DOHH2 (cell line): ENCODE measurements around the gene HERC2.
"Not testable (repeated sequence)": the region's sequence is repeated elsewhere in the genome, so short reads cannot be mapped to it uniquely, and the experiment has no call there.

ENCODE experiments used
- H3F3A ChIP-seq: fragments of 200-600 bp; sonication (generic), shearing (Covaris generic); 2 replicates; pipeline ENCODE4 v1.6.0; 2016; ENCODE audit warnings: antibody characterized with exemption, mild to moderate bottlenecking; ENCODE audit not compliant: control insufficient read depth, insufficient read depth
- H3K27ac ChIP-seq: fragments of 200-600 bp; sonication (generic); 2 replicates; pipeline ENCODE4 v1.5.1; 2014; ENCODE audit warnings: low read depth, mild to moderate bottlenecking, low read length, moderate library complexity
- H3K27me3 ChIP-seq: fragments of 200-600 bp; sonication (generic); 2 replicates; pipeline ENCODE4 v1.6.1; 2014; ENCODE audit warnings: mild to moderate bottlenecking, low read length, mixed read lengths; ENCODE audit not compliant: control insufficient read depth
- H3K36me3 ChIP-seq: fragments of 200-600 bp; sonication (generic); 2 replicates; pipeline ENCODE4 v1.6.1; 2014; ENCODE audit warnings: mild to moderate bottlenecking, low read length, moderate library complexity, mixed read lengths; ENCODE audit not compliant: control insufficient read depth
- H3K4me1 ChIP-seq: fragments of 200-600 bp; sonication (generic); 2 replicates; pipeline ENCODE4 v1.6.1; 2014; ENCODE audit warnings: mild to moderate bottlenecking, low read length, mixed read lengths; ENCODE audit not compliant: control insufficient read depth
- H3K4me2 ChIP-seq: fragments of 200-600 bp; sonication (generic); 2 replicates; pipeline ENCODE4 v1.6.0; 2014; ENCODE audit warnings: mild to moderate bottlenecking, low read length, moderate library complexity
- H3K4me3 ChIP-seq: fragments of 200-600 bp; sonication (generic); 2 replicates; pipeline ENCODE4 v1.5.1; 2014; ENCODE audit warnings: mild to moderate bottlenecking, low read length, mixed read lengths
- H3K79me2 ChIP-seq: fragments of 200-600 bp; sonication (generic); 2 replicates; pipeline ENCODE4 v1.6.1; 2014; ENCODE audit warnings: mild to moderate bottlenecking, low read length, mixed read lengths; ENCODE audit not compliant: control insufficient read depth
- H3K9me2 ChIP-seq: fragments of 200-600 bp; sonication (generic); replicated peaks from 2 replicates; pipeline ENCODE4 v1.6.1; 2014; ENCODE audit warnings: mild to moderate bottlenecking, low read length, mixed read lengths; ENCODE audit not compliant: control insufficient read depth
- H3K9me3 ChIP-seq: fragments of 200-600 bp; sonication (generic); 2 replicates; pipeline ENCODE4 v1.6.1; 2014; ENCODE audit warnings: antibody characterized with exemption, low read length, mixed read lengths; ENCODE audit not compliant: control insufficient read depth, insufficient read depth
- H4K20me1 ChIP-seq: fragments of 200-600 bp; sonication (generic); 2 replicates; pipeline ENCODE4 v1.6.0; 2014; ENCODE audit warnings: low read depth, mild to moderate bottlenecking, antibody characterized with exemption, low read length, moderate library complexity; ENCODE audit not compliant: control insufficient read depth, insufficient read depth
- EZH2phosphoT487 ChIP-seq: fragments of 200-600 bp; sonication (generic); IDR thresholded peaks from 2 replicates; pipeline ENCODE4 v1.6.1; 2017; ENCODE audit warnings: borderline replicate concordance, mild to moderate bottlenecking, antibody characterized with exemption, low read length, moderate library complexity, mixed read lengths
- TF ChIP-seq, protein P1 (sequence below): fragments of 200-600 bp; sonication (generic); IDR thresholded peaks from one replicate; pipeline ENCODE4 v1.5.1; 2014; ENCODE audit warnings: antibody characterized with exemption, mild to moderate bottlenecking, low read depth, low read length; ENCODE audit not compliant: poor library complexity, severe bottlenecking

The HERC2 gene

DNA sequence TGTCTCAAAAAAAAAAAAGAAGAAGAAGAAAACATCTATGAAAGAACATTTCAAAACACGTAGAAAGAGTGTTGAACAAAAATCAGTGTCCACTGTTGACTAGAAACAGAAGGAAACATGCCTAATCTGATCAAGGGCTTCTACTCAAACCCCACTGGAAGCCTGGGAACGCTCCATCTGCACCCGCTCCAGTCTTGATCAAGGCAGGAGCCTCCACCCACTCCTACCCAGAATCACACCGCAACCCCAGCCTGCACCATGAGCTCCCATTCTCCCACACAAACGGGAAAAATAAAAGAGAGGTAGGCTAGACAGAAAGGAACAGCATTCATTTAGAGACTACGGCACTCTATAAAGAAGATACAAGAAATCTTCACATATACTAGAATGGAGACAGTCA, 181.9 kb downstream of the HERC2 start:
- H3K79me2 ChIP-seq = no peaks in the 10 kb centered on the region
- no peaks in the 10 kb centered on the region for H4K20me1 ChIP-seq
- no peak overlapping the region for H3K27ac ChIP-seq
- no peaks in the 10 kb centered on the region for H3K27me3 ChIP-seq
- no peaks in the 10 kb centered on the region for H3K9me2 ChIP-seq
- no peak overlapping the region for H3K4me2 ChIP-seq
- no peak overlapping the region for H3K4me3 ChIP-seq
- H3K9me3 ChIP-seq = no peaks in the 10 kb centered on the region
- no peaks in the 10 kb centered on the region for H3F3A ChIP-seq
- peaks cover 46% of the 10 kb centered on the region for H3K36me3 ChIP-seq
- TF ChIP-seq, protein P1, sequence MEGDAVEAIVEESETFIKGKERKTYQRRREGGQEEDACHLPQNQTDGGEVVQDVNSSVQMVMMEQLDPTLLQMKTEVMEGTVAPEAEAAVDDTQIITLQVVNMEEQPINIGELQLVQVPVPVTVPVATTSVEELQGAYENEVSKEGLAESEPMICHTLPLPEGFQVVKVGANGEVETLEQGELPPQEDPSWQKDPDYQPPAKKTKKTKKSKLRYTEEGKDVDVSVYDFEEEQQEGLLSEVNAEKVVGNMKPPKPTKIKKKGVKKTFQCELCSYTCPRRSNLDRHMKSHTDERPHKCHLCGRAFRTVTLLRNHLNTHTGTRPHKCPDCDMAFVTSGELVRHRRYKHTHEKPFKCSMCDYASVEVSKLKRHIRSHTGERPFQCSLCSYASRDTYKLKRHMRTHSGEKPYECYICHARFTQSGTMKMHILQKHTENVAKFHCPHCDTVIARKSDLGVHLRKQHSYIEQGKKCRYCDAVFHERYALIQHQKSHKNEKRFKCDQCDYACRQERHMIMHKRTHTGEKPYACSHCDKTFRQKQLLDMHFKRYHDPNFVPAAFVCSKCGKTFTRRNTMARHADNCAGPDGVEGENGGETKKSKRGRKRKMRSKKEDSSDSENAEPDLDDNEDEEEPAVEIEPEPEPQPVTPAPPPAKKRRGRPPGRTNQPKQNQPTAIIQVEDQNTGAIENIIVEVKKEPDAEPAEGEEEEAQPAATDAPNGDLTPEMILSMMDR = no peak
- no peak for TF ChIP-seq EZH2phosphoT487
- H3K4me1 ChIP-seq = peaks cover 21% of the 10 kb centered on the region

DNA sequence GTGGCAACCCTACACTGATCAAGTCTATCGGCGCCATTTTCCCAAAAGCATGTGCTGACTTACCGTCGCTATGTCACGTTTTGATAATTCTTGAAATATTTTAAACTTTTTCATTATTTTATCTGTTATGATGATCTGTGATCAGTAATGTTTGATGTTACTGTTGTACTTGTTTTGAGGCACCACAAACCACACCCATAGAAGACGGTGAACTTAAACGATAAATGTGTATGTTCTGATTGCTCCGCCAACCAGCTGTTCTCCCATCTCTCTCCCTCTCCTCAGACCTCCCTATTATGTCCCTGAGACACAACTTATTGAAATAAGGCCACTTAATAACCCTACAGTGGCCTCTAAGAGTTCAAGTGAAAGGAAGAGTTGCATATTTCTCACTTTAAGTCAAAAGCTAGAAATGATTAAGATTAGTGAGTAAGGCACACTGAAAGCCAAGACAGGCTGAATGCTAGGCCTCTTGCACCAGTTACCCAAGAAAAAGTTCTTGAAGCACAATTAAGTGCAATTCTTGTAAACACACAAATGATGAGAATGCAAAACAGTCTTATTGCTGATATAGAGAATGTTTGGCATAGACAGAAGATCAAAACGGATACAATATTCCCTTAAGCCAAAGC, 184.5 kb downstream of the HERC2 start:
- H3K79me2 ChIP-seq, H3K27ac ChIP-seq, H3K4me2 ChIP-seq, H3K27me3 ChIP-seq, H4K20me1 ChIP-seq, H3K9me3 ChIP-seq, H3F3A ChIP-seq, H3K9me2 ChIP-seq, H3K4me3 ChIP-seq: not testable (repeated sequence)
- Histone ChIP-seq H3K4me1 (peaks cover 21% of the 10 kb centered on the region), H3K36me3 (peaks cover 48% of the 10 kb centered on the region)

DNA sequence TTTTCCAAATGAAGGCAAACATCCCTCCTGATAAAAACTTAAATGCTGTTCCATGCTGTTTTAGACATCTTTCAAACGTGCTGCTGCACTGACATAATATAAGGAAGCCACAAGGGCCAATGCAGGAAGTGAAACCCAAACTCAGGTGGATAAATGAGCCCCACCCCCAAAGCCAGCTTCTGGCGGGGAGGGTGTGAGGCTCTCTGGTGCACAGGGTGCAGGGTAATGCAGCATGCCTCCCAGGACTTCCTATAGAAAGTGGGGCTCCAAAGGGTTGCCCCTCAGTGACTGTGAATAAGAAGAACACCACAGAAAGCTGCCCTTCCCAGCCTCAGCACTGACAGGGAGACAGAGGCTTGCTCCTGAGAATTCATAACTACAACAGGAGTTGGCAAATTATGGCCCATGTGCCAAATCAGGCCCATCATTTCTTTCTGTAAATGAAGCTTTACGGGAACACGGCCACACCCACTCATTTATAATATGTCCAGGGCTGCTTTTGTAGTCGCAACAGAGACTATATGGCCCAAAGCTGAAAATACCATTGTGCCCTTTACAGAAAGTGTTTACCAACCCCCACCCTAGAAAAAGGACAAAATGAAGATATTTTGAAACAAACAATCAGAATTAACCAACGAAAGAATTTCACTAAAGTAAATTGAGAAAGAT, 185.6 kb downstream of the HERC2 start:
- not testable (repeated sequence) for H3K9me2 ChIP-seq, H4K20me1 ChIP-seq, H3K27me3 ChIP-seq, H3F3A ChIP-seq, H3K79me2 ChIP-seq, H3K4me3 ChIP-seq, H3K9me3 ChIP-seq, H3K4me2 ChIP-seq, H3K27ac ChIP-seq
- Histone ChIP-seq H3K36me3 (peaks cover 51% of the 10 kb centered on the region), H3K4me1 (peaks cover 21% of the 10 kb centered on the region)

DNA sequence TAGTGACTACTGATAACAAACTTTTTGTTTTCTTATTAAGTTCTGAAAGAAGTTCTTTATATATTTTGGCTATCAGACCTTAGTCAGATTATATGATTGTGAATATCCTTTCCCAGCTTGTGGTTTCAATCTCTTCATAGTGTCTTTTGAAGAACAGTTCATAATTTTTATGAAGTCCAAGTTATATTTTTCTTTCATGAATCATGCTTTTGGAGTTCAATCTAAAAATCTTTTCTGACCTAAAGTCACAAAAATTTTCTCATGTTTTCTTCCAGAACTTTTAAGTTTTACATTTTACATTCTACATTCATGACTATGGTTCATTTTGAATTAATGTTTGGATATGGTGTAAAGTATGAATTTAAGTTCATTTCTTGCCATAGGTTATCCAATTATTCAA, 188.7 kb downstream of the HERC2 start:
- Histone ChIP-seq H3K4me1 (peaks cover 12% of the 10 kb centered on the region), H3K9me2 (no peaks in the 10 kb centered on the region), H3K4me3 (no peak overlapping the region), H4K20me1 (no peaks in the 10 kb centered on the region), H3K4me2 (no peak overlapping the region), H3K27me3 (no peaks in the 10 kb centered on the region), H3K9me3 (no peaks in the 10 kb centered on the region), H3K27ac (no peak overlapping the region), H3K79me2 (no peaks in the 10 kb centered on the region), H3F3A (no peaks in the 10 kb centered on the region), H3K36me3 (peaks cover 60% of the 10 kb centered on the region)
- TF ChIP-seq, protein P1 = no peak
- no peak for TF ChIP-seq EZH2phosphoT487
